Stimulated activated CD8-positive, alpha-beta memory T cell treated with anti-CD3 and anti-CD28 coated beads, Interleukin-12 subunit alpha, Interleukin-12 subunit beta, amount 100 ng/mL, for 24 hours (primary cell): ENCODE data around the gene MAOA.
"Not testable (repeated sequence)": the region's sequence is repeated elsewhere in the genome, so short reads cannot be mapped to it uniquely, and the experiment has no call there.

Experiments
- DNase-seq: peaks from one replicate; pipeline ENCODE4 v3.0.0-alpha.2; 2020; ENCODE audit errors: extremely low read depth

Gene MAOA

GRCh38 chrX:43656005-43656494, at the start of gene MAOA:
MAOA (plus strand) TSS chrX:43656299; CDS start chrX:43656342, 43 bp downstream.
- DNase-seq, result no peak

- no peak for DNase-seq
These were observed 43.7 kb upstream of the MAOA start for GRCh38 chrX:43612400-43612799.

- no peak for DNase-seq
These were observed 40.4 kb upstream of the MAOA start for GRCh38 chrX:43615660-43616059.

GRCh38 chrX:43618366-43619205, 37.5 kb upstream of the MAOA start:
- DNase-seq, result no peak

- DNase-seq, result not testable (repeated sequence)
These were observed 36.2 kb upstream of the MAOA start for GRCh38 chrX:43619861-43620260.

GRCh38 chrX:43627147-43627546, 29.0 kb upstream of the MAOA start:
- DNase-seq, result no peak

- no peak for DNase-seq
These were observed 28.4 kb upstream of the MAOA start for GRCh38 chrX:43627669-43628068.

GRCh38 chrX:43629229-43629628, 26.9 kb upstream of the MAOA start:
- DNase-seq, result no peak

- DNase-seq, result no peak
These were observed 24.3 kb upstream of the MAOA start for GRCh38 chrX:43631841-43632240.

- no peak for DNase-seq
These were observed 23.0 kb upstream of the MAOA start for GRCh38 chrX:43633081-43633480.

GRCh38 chrX:43633757-43634156, 22.3 kb upstream of the MAOA start:
- DNase-seq, result no peak

GRCh38 chrX:43640482-43640881, 15.6 kb upstream of the MAOA start:
- no peak for DNase-seq

GRCh38 chrX:43641691-43642090, 14.4 kb upstream of the MAOA start:
- no peak for DNase-seq

GRCh38 chrX:43643201-43643600, 12.9 kb upstream of the MAOA start:
- DNase-seq, result no peak

- no peak for DNase-seq
These were observed 12.4 kb upstream of the MAOA start for GRCh38 chrX:43643662-43644061.

- DNase-seq, result no peak
These were observed 11.9 kb upstream of the MAOA start for GRCh38 chrX:43644124-43644701.

GRCh38 chrX:43646800-43647199, 9.3 kb upstream of the MAOA start:
- DNase-seq, result no peak

GRCh38 chrX:43654431-43655150, 1.5 kb upstream of the MAOA start:
- DNase-seq, result peak; percentile 43

- DNase-seq, result no peak
These were observed 721 bp upstream of the MAOA start for GRCh38 chrX:43655151-43656004.

- no peak for DNase-seq
These were observed 1.6 kb downstream of the MAOA start for GRCh38 chrX:43657671-43658070.

GRCh38 chrX:43661521-43662240, 5.6 kb downstream of the MAOA start:
- no peak for DNase-seq
